CD4-positive, alpha-beta T cell treated with Interleukin-4 for 1 hour (primary cell): ENCODE measurements around the gene ATE1.
"Not testable (repeated sequence)": the region's sequence is repeated elsewhere in the genome, so short reads cannot be mapped to it uniquely, and the experiment has no call there.

Experiments used
- DNase-seq, 2 donors: peaks; one replicate each; pipeline ENCODE4 v3.0.0-alpha.2; 2020 to 2022

Gene ATE1

GRCh38 chr10:121781101-121781500, 146.7 kb downstream of the ATE1 start:
- no peak for DNase-seq

DNA sequence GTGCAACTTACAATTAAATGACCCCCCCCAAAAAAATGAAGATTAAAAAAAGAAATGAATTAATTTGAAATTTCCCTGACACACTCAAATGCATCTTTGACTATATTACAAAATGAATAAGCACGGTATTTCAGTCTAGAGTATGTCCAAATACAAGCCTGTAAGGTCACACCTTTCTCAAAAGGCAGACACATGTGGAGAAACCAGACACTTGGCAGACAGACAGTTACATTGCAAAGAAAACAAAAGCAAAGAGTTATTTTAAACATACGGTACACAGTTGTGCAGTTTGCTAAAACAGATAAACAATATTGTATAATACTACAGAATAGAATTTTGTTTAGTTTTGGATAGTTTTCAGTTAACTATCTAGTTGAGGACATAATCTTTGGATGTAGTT, 153.0 kb downstream of the ATE1 start:
- no peak for DNase-seq

DNA sequence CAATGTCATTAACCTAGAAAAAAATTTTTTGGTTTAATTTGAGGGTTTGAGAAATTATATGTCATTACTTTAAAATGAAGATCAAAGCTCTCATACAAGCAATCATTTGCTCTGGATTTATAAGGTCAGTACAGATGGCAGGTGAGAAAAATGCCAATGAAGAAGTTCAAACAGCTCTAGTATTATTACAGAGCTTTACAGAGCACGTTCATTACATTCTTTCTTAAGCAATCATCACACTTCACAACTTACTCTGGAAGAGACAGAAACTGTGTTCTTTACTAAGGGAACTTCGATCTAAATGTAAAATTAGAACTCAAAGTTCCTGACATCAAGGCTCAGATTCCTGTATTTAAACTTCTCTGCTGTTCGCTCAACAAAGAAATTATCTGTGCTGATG, 153.4 kb downstream of the ATE1 start:
- no peak for DNase-seq

DNA sequence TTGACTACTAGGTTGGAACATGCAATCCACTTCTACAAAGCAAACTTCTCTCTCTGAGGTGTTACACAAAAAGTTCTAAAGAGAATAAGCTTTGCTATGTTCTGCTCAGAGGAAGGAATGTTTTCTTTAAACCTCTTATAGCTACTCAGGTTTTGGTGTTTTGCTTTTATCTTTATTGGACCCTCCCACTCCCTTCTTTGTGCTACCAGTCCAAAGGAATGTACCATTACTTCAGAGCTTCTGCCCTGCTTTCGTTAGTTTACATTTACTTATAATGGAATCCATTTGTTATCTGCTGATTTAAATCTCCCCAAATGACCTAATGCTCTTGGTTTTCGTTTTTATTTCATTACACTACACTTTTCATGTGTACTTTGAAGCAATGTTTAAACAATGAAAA, 154.9 kb downstream of the ATE1 start:
- no peak for DNase-seq

- DNase-seq, result no peak
Measured at GRCh38 chr10:121772406-121772805, 155.4 kb downstream of the ATE1 start.

GRCh38 chr10:121771966-121772365, 155.9 kb downstream of the ATE1 start:
- no peak for DNase-seq

DNA sequence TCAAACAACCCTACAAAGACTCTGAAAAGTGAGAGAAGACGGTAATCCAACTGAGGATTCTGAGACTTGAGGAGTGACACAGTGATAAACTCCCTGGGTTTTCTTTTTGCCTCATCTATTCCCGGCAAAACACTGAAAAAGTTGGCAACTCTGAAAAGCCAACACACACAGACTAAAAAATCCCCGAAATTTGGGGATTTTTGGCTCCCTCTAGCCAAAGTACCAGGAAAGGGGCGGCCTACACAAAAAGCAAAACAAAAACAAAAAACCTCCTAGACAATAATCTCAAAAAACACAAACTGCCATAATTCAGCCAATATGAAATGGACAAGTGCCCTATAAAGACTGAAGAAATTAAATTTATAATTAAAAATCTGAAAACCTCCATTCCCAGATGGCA, 161.4 kb downstream of the ATE1 start:
- no peak for DNase-seq

DNA sequence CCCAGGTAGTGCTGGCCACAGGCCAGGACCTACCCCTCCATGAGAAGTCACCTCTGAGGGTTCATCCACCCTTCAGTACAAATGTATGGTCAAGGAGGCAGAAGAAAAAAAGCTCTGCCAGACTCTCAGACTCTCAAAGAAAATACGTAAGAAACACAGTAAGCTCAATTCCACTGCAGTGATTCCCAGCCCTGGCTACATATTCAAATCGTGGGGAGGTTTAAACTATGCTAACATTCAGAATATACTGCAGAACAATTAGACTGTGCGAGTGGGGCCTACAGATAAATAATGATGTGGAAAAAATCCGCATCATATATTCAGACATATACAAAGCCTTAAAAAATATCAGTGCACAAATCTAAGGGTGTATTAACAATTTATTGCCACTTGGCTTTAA, 162.6 kb downstream of the ATE1 start:
- DNase-seq, result no peak

DNA sequence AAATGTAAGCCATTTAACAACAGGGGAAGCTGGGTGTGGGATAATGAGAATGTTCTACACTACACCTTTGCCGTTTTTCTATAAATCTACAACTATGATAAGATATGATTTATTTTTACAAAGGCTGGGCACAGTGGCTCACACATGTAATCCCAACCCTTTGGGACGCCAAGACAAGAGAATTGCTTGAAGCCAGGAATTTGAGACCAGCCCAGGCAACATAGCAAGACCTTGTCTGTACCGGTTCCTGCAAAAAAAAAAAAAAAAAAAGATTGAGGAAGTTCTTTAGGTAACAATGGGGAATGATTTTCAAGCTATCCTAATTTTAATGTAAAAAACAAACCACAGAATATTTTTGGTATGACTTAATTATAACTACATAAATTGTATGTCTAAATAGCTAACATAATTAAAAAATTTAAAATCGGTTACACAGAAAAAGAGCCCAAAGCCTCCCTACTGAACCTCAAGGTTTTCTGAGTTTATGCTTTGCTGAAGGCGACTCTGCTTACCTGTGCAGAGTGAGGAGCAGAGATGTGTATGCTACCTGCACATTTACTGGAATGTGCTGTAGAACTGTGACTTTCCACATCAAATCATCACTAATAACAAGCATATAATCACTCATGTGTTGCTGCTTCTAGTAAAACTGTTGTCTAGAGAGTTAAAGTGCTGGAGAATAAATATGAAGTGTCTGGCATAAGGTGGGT, 163.4 kb downstream of the ATE1 start:
- no peak for DNase-seq

DNA sequence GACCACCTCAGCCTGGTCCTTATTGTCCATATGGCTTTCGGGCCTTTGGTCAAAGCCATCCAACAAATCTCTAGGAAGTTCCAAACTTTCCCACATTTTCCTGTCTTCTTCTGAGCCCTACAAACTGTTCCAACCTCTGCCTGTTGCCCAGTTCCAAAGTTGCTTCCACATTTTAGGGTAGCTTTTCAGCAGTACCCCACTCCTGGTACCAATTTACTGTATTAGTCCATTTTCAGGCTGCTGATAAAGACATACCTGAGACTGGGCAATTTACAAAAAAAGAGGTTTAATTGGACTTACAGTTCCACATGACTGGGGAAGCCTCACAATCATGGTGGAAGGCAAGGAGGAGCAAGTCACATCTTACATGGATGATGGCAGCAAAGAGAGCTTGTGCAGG, 170.6 kb downstream of the ATE1 start:
- DNase-seq, result not testable (repeated sequence)

DNA sequence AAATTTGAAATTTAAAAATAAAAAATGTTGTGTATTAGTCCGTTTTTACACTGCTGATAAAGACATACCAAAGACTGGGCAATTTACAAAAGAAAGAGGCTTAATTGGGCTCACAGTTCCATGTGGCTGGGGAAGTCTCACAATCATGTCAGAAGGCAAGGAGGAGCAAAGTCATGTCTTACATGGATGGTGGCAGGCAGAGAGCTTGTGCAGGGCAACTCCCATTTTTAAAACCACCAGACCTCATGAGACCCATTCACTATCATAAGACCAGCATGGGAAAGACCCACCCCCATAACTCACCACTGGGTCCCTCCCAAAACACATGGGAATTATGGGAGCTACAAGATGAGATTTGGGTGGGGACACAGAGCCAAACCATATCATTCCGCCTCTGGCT, 172.3 kb downstream of the ATE1 start:
- DNase-seq, result not testable (repeated sequence)

DNA sequence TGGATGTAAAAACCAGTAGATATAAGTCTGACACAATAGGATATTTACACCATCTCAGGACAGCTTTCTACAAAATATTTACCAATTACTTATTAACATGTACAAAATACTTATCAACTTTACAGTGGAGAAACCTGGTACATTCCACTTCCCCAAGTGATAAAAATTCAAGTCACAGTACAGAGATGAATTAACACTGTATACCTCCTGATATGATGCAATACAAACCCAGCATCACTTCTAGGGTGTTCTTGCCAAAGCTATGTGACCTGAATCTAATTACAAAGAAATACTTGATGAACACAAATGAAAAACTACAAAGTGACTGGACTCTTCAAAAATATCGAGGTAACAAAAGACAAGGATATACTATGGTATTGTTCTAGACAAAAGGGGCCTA, 173.2 kb downstream of the ATE1 start:
- no peak for DNase-seq

- DNase-seq, result no peak
Measured at GRCh38 chr10:121753726-121754476, 173.9 kb downstream of the ATE1 start.

DNA sequence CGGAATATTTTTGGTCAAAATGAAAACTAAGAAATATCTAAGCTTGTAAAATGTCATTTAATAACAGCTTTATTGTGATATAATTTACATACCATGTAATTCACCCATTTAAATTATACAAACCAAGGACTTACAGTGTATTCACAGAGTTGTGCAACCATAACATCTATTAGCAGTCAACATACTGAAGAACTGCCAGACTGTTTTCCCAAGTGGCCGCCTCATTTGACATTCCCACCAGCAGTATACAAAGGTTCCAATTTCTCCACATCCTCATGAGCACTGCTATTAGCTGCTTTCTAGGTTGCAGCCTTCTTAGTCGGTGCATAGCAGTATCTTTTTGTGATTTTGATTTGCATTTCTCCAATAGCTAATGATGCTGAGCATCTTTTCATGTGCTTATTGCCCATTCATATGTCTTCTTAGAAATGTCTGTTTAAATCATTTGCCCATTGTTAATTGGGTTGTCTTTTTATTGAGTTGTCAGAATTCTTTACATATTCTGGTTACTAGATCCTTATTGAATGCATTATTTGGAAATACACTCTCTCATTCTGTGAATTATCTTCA, 176.6 kb downstream of the ATE1 start:
- DNase-seq, result no peak

DNA sequence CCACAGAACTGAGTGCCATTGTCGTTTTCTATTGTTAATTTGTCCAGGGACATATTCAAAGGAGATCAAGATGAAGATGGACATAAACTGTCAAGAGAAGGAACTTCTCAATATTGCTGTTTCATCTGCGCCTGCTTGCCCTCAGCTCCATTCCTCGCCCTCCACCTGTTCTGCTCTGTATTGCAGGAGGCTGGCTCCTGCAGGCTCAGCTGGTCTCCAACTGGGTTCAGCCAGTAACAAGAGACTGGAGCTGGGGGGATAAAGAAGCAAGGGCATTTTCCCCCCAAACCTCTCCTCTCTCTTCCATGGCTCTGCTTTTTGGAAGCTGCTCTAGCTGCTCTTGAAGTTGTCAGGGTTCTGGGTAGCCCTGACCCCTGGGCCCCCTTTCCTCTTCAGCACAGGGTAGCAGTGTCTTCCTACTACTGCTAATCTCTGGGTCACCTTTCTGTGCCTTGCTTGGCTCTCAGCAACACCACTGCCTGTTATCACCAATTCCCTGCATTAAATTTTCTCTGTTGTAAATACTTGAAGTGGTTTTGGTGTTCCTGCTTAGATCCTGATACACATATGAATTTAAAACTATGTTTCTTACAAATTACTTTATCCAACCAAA, 180.6 kb downstream of the ATE1 start:
- no peak for DNase-seq

DNA sequence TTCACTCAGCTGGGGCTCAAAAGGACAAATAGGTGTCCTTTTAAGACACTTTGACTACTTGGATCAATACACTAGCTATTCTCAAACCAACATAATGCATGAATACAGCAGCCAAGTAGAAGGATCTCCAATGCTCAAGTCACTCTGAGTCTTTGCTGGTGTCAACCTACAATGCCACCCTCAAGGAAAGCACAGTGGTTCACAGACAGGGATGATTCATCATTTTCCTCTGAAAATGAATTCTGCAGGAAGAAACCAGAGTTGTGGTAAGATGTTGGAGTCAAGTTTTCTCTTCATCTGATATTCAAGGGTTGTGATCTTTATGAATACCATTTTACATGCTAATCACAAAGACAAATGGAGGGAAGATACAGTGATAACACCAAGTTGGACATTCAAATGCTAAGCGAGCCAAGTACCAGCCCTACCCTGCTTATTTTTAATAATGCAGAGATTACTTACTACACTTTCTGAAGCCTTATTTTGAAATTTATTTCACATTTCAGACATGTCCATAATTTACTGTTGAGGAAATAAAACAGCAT, 186.5 kb downstream of the ATE1 start:
- DNase-seq, result no peak

DNA sequence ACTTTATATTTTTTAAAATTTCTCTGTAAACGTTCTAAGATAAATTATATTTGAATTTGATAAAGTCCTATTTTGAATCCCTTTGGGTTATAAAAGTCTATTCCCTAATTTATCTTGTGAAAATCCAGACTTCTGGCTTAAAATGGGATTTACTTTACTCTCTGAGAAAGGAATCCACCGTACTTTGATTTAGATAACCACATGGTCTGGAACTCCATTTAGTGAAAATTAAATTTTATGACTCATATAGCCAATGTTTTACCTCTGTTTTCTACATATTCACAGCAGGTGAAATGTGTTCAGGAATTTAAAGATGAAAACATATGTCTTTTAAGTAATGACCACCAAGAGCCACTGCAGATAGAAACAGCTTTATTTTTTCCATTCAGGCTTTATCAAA, 187.8 kb downstream of the ATE1 start:
- DNase-seq, result no peak

DNA sequence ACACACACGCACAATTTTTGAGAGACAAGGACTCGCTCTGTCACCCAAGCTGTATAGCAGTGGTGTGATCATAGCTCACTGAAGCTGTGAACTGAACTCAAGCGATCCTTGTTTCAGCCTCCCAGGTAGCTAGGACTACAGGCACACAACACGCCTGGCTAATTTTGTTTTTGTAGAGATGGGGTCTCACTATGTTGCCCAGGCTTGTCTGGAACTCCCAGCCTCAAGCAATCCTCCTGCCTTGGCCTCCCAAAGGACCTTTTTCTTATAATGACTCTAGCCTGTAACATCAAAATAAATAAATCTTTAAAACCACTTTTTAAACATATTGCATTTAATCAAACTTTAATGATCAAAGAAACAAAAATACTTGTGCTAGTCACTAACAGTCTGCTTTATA, 188.7 kb downstream of the ATE1 start:
- DNase-seq, result no peak

- DNase-seq, result no peak
Measured at GRCh38 chr10:121736315-121737130, 191.3 kb downstream of the ATE1 start.

- no peak for DNase-seq
Measured at GRCh38 chr10:121735263-121735662, 192.6 kb downstream of the ATE1 start.

DNA sequence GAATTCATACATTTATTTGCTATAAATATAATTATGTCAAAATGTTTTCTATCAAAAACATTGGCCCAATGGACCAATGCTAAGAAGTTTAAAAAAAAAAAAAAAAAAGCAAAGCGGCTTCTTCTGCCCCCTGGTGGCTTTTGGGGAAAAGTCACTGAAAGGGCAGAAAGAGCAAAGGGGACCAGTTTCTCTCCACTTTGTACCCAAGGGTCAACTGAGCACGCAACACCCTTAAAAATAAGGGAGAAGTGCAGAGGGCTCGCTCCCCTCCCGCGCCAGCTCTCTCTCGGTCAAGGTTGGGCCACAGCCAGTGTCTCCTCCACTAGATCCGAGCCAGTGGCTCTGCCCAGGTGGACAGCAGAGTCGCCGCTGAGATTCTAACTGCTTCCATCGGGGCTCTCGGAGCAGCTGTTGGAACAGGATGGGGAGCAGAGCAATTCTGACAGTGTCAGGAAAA, 193.2 kb downstream of the ATE1 start:
- DNase-seq, result peak in 1 of 2 donors; percentile 5

DNA sequence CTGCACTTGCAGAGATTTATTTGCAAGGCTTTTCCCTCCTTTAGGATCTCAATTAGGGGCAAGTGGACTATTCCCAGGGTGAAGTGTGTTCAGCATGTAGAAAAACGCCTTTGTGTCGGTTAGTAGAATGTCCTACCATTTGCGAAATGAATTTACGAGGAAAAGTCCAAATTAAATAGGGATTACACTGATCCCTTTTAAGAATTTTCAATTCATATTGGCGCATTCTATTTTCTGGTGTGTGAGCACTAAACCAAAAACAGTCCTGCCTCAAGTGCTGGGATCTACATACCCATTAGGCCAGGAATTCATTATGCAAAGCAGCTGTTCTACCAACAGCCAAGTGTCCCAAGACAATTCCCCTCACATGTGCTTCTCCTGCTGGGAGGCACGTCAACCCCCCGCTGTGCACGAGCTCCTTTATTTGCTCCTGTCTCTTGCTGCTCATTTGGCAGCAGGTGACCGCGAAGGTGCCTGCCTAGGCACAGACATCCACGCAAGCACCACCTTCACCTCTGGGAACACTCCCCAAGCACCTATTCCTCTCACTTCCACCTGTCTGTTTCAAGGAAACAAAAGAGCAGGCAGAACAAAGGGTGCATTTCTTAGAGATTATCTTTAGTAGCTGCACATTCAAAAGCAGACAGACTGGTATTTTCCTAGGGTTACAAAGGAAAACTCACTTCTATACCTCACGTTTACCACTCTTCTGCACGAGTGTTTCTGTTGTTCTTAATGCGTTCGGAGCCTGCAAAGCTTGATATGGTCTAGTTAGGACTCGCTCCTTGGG, 195.0 kb downstream of the ATE1 start:
- no peak for DNase-seq
